ENCODE measurements around the gene RASGRF2. TPM values are rescaled to one million over a fixed set of nuclear protein-coding genes. Genes with fewer than 3 reads are reported as not detected.

The RASGRF2 gene
- total and polyA plus RNA-seq, 9 of the 15 experiments (the other 6 are each of a cell fraction or from before 2014, with no cell fraction given) = 0.01 to 0.22 (median 0.08) TPM; not detected in 2

DNA sequence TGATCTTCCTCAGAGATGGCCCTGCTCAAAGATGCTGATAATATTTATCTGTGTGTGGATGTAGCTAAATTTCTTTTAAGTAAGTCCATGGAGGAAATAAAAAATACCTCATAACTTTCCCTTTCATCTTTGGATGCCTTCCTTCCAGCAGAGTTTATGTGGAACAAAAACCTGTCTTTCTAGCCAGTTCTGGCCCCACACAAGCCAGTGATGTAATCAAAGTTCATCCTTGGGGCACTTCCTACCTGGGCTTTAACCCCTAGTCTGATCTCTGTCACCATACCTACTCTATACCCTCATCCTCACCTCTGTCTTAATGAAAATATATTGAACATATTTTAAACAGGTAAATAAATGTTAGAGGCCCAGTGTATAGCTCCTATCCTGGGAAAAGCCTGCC, 39.8 kb upstream of the RASGRF2 start (continued):
- TF ChIP-seq ARID2 (IDR thresholded peaks at IDR 0.05) (no peak), CBFB (CRISPR knock-in tag; IDR thresholded peaks at IDR 0.05) (no peak), ZC3H4 (CRISPR knock-in tag; IDR thresholded peaks at IDR 0.05; ENCODE audit: borderline replicate concordance) (no peak)
- TF ChIP-seq, protein P1, sequence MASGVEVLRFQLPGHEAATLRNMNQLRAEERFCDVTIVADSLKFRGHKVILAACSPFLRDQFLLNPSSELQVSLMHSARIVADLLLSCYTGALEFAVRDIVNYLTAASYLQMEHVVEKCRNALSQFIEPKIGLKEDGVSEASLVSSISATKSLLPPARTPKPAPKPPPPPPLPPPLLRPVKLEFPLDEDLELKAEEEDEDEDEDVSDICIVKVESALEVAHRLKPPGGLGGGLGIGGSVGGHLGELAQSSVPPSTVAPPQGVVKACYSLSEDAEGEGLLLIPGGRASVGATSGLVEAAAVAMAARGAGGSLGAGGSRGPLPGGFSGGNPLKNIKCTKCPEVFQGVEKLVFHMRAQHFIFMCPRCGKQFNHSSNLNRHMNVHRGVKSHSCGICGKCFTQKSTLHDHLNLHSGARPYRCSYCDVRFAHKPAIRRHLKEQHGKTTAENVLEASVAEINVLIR (CRISPR knock-in tag; IDR thresholded peaks at IDR 0.05) = no peak

DNA sequence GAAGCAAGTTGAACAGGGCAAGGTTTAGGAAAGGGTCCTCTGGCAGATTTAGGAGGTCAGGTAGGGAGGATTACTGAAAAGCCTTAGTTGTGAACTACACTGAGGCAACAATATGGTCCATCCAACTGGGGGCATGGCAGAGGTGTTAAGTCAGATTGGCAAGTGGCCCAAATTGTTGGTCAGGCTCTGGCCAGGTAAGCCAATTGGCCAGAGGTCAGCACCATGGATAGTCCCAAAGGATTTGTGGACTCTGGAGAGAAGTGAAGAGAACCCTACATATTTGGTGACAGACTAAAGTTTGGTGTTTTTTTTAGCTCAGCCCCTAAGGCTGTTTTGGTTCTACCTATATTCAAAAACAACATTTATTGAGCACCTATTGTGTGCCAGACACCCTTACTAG, 39.1 kb upstream of the RASGRF2 start:
- ATAC-seq (no peak), DNase-seq (ENCODE audit: extremely low read depth in 1 of 4, low spot score in 3 of 4) (peak in 1 of 4 experiments; percentile 5), FAIRE-seq (no peak)
- Histone ChIP-seq H3K27me3 (ENCODE audit: control insufficient read depth in 2 of 2, insufficient read depth in 2 of 2, low read length in 2 of 2) (no peaks in the 10 kb centered on the region; a peak in 1 of 5 replicates), H3K27ac (ENCODE audit: extremely low read depth, low read depth, low read length) (no peak overlapping the region), H3K4me3 (no peak overlapping the region), H2AFZ (ENCODE audit: low read depth, low read length) (no peak overlapping the region), H3K79me2 (ENCODE audit: control insufficient read depth, insufficient read depth, low read length) (no peaks in the 10 kb centered on the region), H3K9me1 (ENCODE audit: control insufficient read depth, insufficient read depth, low read length) (no peaks in the 10 kb centered on the region), H3K36me3 (ENCODE audit: control insufficient read depth, insufficient read depth, low read length) (no peaks in the 10 kb centered on the region), H3K9ac (ENCODE audit: insufficient read depth in 1 of 2, low read depth in 2 of 2, low read length in 2 of 2) (no peak overlapping the region), H3K9me3 (replicated peaks; ENCODE audit: control insufficient read depth, insufficient read depth, low read depth, low read length) (no peaks in the 10 kb centered on the region), H3K4me1 (replicated peaks in 1 of 2; ENCODE audit: control insufficient read depth in 2 of 2, insufficient read depth in 2 of 2, low read length in 2 of 2) (no peaks in the 10 kb centered on the region), H4K20me1 (replicated peaks; ENCODE audit: control insufficient read depth, insufficient read depth, low read length) (no peaks in the 10 kb centered on the region), H3K4me2 (ENCODE audit: insufficient read depth, low read length) (no peak overlapping the region)
- TF ChIP-seq EHMT2 (IDR thresholded peaks at IDR 0.05) (peak; percentile 90), PCBP1 (IDR thresholded peaks at IDR 0.05; ENCODE audit: low read depth, low read length, poor library complexity, severe bottlenecking) (no peak), MIER1 (IDR thresholded peaks at IDR 0.05; ENCODE audit: low read depth) (peak; percentile 79; the same call in 1 of the 2 replicates), CBFA2T3 (IDR thresholded peaks at IDR 0.05) (no peak)
- TF ChIP-seq, protein P2, sequence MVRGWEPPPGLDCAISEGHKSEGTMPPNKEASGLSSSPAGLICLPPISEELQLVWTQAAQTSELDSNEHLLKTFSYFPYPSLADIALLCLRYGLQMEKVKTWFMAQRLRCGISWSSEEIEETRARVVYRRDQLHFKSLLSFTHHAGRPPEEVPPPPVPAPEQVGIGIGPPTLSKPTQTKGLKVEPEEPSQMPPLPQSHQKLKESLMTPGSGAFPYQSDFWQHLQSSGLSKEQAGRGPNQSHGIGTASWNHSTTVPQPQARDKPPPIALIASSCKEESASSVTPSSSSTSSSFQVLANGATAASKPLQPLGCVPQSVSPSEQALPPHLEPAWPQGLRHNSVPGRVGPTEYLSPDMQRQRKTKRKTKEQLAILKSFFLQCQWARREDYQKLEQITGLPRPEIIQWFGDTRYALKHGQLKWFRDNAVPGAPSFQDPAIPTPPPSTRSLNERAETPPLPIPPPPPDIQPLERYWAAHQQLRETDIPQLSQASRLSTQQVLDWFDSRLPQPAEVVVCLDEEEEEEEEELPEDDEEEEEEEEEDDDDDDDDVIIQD (CRISPR knock-in tag; IDR thresholded peaks at IDR 0.05) = no peak
- TF ChIP-seq, protein P3, sequence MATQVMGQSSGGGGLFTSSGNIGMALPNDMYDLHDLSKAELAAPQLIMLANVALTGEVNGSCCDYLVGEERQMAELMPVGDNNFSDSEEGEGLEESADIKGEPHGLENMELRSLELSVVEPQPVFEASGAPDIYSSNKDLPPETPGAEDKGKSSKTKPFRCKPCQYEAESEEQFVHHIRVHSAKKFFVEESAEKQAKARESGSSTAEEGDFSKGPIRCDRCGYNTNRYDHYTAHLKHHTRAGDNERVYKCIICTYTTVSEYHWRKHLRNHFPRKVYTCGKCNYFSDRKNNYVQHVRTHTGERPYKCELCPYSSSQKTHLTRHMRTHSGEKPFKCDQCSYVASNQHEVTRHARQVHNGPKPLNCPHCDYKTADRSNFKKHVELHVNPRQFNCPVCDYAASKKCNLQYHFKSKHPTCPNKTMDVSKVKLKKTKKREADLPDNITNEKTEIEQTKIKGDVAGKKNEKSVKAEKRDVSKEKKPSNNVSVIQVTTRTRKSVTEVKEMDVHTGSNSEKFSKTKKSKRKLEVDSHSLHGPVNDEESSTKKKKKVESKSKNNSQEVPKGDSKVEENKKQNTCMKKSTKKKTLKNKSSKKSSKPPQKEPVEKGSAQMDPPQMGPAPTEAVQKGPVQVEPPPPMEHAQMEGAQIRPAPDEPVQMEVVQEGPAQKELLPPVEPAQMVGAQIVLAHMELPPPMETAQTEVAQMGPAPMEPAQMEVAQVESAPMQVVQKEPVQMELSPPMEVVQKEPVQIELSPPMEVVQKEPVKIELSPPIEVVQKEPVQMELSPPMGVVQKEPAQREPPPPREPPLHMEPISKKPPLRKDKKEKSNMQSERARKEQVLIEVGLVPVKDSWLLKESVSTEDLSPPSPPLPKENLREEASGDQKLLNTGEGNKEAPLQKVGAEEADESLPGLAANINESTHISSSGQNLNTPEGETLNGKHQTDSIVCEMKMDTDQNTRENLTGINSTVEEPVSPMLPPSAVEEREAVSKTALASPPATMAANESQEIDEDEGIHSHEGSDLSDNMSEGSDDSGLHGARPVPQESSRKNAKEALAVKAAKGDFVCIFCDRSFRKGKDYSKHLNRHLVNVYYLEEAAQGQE (IDR thresholded peaks at IDR 0.05; ENCODE audit: borderline replicate concordance) = peak; percentile 94
- TF ChIP-seq, protein P3 (CRISPR knock-in tag; IDR thresholded peaks at IDR 0.05; ENCODE audit: low read depth) = no peak
- ChIA-PET POLR2A (no interaction called here), CTCF (ENCODE audit: low intra/inter-chr PET ratio) (no interaction called here)
- intact Hi-C loops (cut with micrococcal nuclease) (no loop called here), in situ Hi-C loops (cut with MboI) (no loop called here)
- no TSS peak for BruUV-seq (replicated peaks)

Measured in K562 (cell line).